GM12878 (cell line): ENCODE measurements around the gene FBXO17. TPM values are rescaled to one million over a fixed set of nuclear protein-coding genes. Genes with fewer than 3 reads are reported as not detected.

ENCODE experiments used
- BHLHE40 ChIP-seq, 2 experiments: fragments of 450-650 bp in 1 of 2; IDR thresholded peaks; 2 replicates each; pipeline ENCODE4 v1.6.1; 2011 to 2017; ENCODE audit warnings: low read depth in 2 of 2, borderline replicate concordance in 1 of 2, improper control_type of control experiment in 1 of 2, low read length in 1 of 2, mild to moderate bottlenecking in 1 of 2
- E2F8 ChIP-seq: fragments of 450-650 bp; IDR thresholded peaks from 2 replicates; pipeline ENCODE4 v1.6.1; 2018; ENCODE audit warnings: mild to moderate bottlenecking, low read depth, moderate library complexity; ENCODE audit not compliant: partially characterized antibody
- EP300 ChIP-seq, 2 experiments: fragments of 150-350 bp in 1 of 2; IDR thresholded peaks; 2 replicates each; pipeline ENCODE4 v1.6.1; 2011 to 2012; ENCODE audit warnings: low read depth in 2 of 2, low read length in 2 of 2, borderline replicate concordance in 1 of 2, improper control_type of control experiment in 1 of 2, inconsistent platforms in 1 of 2; ENCODE audit not compliant: control insufficient read depth in 1 of 2
- FOS ChIP-seq: IDR thresholded peaks from 3 replicates; pipeline ENCODE4 v1.6.1; 2011; ENCODE audit warnings: borderline replicate concordance; ENCODE audit not compliant: insufficient read length; ENCODE audit errors: extremely low read depth
- MXI1 ChIP-seq: fragments of 150-350 bp; IDR thresholded peaks from 2 replicates; pipeline ENCODE4 v1.6.1; 2011; ENCODE audit warnings: low read depth, mild to moderate bottlenecking, inconsistent platforms, low read length, improper control_type of control experiment
- MYB ChIP-seq: fragments of 150-350 bp; IDR thresholded peaks from 2 replicates; pipeline ENCODE4 v1.6.1; 2014; ENCODE audit warnings: mild to moderate bottlenecking, low read depth, low read length, borderline replicate concordance
- NBN ChIP-seq: fragments of 450-650 bp; IDR thresholded peaks from 2 replicates; pipeline ENCODE4 v1.6.1; 2016
- NR2C1 ChIP-seq: fragments of 450-650 bp; IDR thresholded peaks from 2 replicates; pipeline ENCODE4 v1.6.1; 2017; ENCODE audit warnings: antibody characterized with exemption, mild to moderate bottlenecking, moderate library complexity
- RB1 ChIP-seq: fragments of 450-650 bp; formaldehyde crosslinking; IDR thresholded peaks from 2 replicates; pipeline ENCODE4 v1.6.1; 2017; ENCODE audit warnings: mild to moderate bottlenecking, borderline replicate concordance
- SREBF2 ChIP-seq: IDR thresholded peaks from 2 replicates; pipeline ENCODE4 v1.6.1; 2012; ENCODE audit warnings: mild to moderate bottlenecking, low read length
- ZNF24 ChIP-seq: fragments of 450-650 bp; IDR thresholded peaks from 2 replicates; pipeline ENCODE4 v1.6.1; 2017; ENCODE audit warnings: antibody characterized with exemption, mild to moderate bottlenecking
- ZNF592 ChIP-seq: fragments of 450-650 bp; IDR thresholded peaks from 2 replicates; pipeline ENCODE4 v1.6.1; 2017; ENCODE audit warnings: mild to moderate bottlenecking, moderate library complexity
- ZNF622 ChIP-seq: fragments of 450-650 bp; IDR thresholded peaks from 2 replicates; pipeline ENCODE4 v1.6.1; 2017; ENCODE audit warnings: mild to moderate bottlenecking, inconsistent platforms
- polyA plus RNA-seq, 11 experiments: library from polyadenylated mRNA; depleted of rRNA in 4 of 11; unstranded in 6 of 11; stranded (reverse) in 5 of 11; fragments of >200 nt; fragmentation: Nextera tagmentation in 4 of 11; fragmentation: Illumina TruSeq in 1 of 11; extraction: Ambion mirVana in 4 of 11; extraction: Trizol in 1 of 11; gene quantifications; 1 replicate in 1 of 11; 2 replicates in 10 of 11; pipeline versions ENCODE4 v1.2.1 to v1.2.3, GENCODE V29; 2011 to 2016; ENCODE audit warnings: inconsistent platforms in 2 of 11, missing spikeins in 2 of 11, low read depth in 1 of 11
- total RNA-seq, 4 experiments: library from RNA; depleted of rRNA in 3 of 4; stranded (reverse); fragments of >200 nt in 3 of 4; fragmentation: Illumina TruSeq in 1 of 4; extraction: Trizol in 1 of 4; gene quantifications; 2 replicates each; pipeline versions ENCODE4 v1.2.1 to v1.2.3, GENCODE V29; 2013 to 2021
- TF ChIP-seq, protein P1 (sequence below): fragments of 450-650 bp; formaldehyde crosslinking; IDR thresholded peaks from 2 replicates; pipeline ENCODE4 v1.4.0; 2020; ENCODE audit warnings: mild to moderate bottlenecking, moderate library complexity
- TF ChIP-seq, protein P2 (sequence below): fragments of 450-650 bp; IDR thresholded peaks from 2 replicates; pipeline ENCODE4 v1.6.1; 2018; ENCODE audit warnings: borderline replicate concordance, mild to moderate bottlenecking; ENCODE audit not compliant: partially characterized antibody

FBXO17 gene
- total and polyA plus RNA-seq, 10 of the 15 experiments (the other 5 are each of a cell fraction or from before 2014, with no cell fraction given) = 2.2 to 11.1 (median 5.3) TPM

- TF ChIP-seq MYB (no peak), EP300 (IDR thresholded peaks at IDR 0.05; ENCODE audit: borderline replicate concordance in 1 of 2, control insufficient read depth in 1 of 2, low read depth in 2 of 2, low read length in 2 of 2) (no peak), NR2C1 (peak; percentile 80), SREBF2 (no peak), ZNF592 (no peak), RB1 (peak; percentile 65), FOS (peak; percentile 75), BHLHE40 (IDR thresholded peaks at IDR 0.05; ENCODE audit: borderline replicate concordance in 1 of 2, low read depth in 2 of 2, low read length in 1 of 2) (peak; percentile 77 to 92), ZNF622 (no peak), E2F8 (peak; percentile 84), NBN (peak; percentile 80), ZNF24 (no peak), MXI1 (no peak; the same call in 1 of the 2 replicates)
- TF ChIP-seq, protein P1, sequence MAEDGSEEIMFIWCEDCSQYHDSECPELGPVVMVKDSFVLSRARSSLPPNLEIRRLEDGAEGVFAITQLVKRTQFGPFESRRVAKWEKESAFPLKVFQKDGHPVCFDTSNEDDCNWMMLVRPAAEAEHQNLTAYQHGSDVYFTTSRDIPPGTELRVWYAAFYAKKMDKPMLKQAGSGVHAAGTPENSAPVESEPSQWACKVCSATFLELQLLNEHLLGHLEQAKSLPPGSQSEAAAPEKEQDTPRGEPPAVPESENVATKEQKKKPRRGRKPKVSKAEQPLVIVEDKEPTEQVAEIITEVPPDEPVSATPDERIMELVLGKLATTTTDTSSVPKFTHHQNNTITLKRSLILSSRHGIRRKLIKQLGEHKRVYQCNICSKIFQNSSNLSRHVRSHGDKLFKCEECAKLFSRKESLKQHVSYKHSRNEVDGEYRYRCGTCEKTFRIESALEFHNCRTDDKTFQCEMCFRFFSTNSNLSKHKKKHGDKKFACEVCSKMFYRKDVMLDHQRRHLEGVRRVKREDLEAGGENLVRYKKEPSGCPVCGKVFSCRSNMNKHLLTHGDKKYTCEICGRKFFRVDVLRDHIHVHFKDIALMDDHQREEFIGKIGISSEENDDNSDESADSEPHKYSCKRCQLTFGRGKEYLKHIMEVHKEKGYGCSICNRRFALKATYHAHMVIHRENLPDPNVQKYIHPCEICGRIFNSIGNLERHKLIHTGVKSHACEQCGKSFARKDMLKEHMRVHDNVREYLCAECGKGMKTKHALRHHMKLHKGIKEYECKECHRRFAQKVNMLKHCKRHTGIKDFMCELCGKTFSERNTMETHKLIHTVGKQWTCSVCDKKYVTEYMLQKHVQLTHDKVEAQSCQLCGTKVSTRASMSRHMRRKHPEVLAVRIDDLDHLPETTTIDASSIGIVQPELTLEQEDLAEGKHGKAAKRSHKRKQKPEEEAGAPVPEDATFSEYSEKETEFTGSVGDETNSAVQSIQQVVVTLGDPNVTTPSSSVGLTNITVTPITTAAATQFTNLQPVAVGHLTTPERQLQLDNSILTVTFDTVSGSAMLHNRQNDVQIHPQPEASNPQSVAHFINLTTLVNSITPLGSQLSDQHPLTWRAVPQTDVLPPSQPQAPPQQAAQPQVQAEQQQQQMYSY (CRISPR knock-in tag) = no peak
- TF ChIP-seq, protein P2, sequence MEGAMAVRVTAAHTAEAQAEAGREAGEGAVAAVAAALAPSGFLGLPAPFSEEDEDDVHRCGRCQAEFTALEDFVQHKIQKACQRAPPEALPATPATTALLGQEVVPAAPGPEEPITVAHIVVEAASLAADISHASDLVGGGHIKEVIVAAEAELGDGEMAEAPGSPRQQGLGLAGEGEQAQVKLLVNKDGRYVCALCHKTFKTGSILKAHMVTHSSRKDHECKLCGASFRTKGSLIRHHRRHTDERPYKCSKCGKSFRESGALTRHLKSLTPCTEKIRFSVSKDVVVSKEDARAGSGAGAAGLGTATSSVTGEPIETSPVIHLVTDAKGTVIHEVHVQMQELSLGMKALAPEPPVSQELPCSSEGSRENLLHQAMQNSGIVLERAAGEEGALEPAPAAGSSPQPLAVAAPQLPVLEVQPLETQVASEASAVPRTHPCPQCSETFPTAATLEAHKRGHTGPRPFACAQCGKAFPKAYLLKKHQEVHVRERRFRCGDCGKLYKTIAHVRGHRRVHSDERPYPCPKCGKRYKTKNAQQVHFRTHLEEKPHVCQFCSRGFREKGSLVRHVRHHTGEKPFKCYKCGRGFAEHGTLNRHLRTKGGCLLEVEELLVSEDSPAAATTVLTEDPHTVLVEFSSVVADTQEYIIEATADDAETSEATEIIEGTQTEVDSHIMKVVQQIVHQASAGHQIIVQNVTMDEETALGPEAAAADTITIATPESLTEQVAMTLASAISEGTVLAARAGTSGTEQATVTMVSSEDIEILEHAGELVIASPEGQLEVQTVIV = peak; percentile 84
Measured at GRCh38 chr19:38899447-38900201, 75.9 kb downstream of the FBXO17 start, which contains the start of the genes NFKBIB and SIRT2 (continued).
